IPS-11a (cell line): ENCODE measurements around the gene RUNX3.
"Not testable (repeated sequence)": the region's sequence is repeated elsewhere in the genome, so short reads cannot be mapped to it uniquely, and the experiment has no call there.

Experiments used
- H3K4me3 ChIP-seq: one replicate; pipeline ENCODE4 v1.5.1; 2013; ENCODE audit warnings: low read depth, low read length, control low read depth

RUNX3 gene

DNA sequence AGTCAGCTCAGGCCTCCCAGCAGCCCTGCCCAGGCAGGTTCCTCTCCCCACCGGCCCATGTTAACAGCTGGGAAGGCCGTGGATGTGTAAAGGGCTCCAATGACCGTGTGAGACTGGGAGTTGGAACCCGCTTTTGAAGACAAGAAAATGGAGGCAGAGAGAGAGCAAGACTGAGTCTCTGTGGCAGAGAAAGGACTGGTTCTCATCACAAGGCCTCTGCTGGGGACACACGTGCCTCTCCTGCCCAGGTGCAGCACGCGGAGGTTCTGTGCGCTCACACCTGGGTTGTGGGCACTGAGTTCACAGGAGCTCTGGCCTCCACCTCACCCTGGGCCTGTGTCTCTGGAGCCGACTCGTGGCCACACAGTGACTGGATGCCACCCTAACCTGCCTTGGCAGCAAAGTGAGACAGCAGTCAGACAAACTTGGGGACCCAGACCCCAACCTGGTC, 27.0 kb downstream of the RUNX3 start:
- no peak overlapping the region for H3K4me3 ChIP-seq

DNA sequence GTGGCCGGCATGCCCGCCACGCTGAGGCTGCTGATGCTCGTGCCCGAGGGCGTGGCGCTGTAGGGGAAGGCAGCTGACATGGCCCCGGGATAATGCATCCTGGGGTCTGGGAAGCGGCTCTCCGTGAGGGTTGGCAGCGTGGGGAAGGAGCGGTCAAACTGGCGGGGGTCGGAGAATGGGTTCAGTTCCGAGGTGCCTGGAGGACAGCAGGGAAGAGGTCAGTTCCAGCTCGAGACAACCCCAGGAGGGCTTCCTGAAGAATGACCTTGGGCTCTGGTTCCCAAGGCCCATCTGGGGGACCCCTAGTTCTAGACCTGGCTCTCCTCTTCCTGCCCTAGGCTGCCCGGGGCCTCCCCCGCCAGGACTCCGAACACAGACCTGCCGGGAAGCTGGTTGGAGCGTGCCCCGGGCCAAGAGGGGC, 27.6 kb downstream of the RUNX3 start:
- no peak overlapping the region for H3K4me3 ChIP-seq

DNA sequence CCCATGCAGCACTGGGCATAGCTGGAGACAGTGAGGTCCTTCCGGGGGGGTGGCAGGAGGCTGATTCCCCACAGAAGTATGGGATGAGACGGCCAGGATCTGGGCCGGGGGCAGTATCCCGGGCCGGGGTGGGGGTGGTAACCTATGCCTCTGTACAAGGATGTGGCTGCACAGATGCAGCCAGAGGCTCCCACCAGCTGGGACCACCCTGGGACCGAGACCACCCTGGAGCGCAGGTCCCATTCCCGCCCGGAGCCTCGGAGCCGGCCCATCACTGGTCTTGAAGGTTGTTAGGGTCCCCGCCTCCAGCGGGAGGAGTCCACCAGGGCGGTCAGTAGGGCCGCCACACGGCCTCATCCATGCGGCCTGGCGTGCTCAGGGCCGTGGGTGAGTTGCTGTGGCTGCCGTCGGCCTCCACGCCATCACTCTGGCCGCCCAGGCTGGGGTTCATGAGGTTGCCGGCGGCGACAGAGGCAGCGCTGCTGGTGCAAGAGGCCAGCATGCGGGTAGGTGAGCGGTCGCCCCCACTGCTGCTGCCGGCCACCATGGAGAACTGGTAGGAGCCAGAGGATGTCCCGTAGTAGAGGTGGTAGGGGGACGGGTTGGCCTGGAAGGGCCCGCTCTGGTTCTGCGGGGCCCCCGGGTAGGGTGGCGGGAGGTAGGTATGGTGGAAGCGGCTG, 28.1 kb downstream of the RUNX3 start:
- no peak overlapping the region for H3K4me3 ChIP-seq

DNA sequence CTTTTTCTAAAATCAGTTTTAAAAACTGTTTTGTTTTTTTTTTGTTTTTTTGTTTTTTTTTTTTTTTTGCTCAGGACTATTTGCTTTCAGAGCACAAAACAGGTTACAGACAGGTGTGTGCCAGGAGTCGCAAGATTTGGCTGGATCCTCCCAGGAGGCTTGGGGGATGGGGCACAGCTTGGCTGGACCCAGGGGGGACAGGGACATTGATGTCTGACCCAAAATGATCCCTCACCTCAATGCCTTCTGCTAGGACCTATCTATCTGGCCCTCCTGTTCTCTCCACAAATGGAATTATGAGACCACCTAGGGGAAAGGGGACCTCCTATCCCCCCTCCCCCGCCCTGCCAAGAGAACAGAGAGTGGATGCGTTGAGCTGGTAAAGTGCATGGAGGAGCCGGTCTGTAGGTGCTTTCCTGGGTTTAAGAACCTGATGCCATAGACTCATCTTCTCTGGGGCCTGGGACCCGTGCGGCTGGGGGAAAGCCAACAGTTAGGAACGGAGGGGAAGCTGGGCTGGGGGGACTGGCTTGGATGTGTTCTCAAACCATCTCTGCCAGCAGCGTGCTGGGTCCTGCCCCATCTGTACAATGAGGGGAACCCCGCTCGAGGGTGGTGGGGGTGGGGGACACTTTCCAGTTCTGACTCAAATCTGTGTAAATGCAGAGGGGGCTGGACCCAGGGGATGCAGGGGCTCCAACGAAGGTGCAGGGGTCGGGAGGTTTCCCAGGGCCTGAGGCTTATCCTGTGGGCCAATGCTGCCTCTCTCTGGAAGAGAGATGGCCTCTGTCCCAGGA, 28.9 kb downstream of the RUNX3 start:
- no peak overlapping the region for H3K4me3 ChIP-seq

DNA sequence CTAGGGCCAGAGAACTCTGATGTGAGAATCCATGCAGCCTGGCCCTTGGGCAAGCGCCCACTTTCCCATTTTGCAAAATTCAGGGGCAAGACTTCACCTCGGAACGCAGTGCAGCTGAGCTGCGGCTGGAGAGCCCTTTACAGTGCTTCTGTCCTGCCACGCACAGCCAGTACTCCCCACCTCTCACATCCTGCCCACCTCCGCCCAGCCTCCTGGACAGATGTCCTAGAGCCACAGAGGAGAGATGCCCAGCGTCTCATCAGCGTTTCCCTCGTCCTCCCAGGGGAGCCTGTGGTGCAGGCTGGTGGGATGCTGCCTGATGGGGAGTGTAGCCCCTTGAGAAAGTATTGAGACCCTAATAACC, 29.6 kb downstream of the RUNX3 start:
- no peak overlapping the region for H3K4me3 ChIP-seq

DNA sequence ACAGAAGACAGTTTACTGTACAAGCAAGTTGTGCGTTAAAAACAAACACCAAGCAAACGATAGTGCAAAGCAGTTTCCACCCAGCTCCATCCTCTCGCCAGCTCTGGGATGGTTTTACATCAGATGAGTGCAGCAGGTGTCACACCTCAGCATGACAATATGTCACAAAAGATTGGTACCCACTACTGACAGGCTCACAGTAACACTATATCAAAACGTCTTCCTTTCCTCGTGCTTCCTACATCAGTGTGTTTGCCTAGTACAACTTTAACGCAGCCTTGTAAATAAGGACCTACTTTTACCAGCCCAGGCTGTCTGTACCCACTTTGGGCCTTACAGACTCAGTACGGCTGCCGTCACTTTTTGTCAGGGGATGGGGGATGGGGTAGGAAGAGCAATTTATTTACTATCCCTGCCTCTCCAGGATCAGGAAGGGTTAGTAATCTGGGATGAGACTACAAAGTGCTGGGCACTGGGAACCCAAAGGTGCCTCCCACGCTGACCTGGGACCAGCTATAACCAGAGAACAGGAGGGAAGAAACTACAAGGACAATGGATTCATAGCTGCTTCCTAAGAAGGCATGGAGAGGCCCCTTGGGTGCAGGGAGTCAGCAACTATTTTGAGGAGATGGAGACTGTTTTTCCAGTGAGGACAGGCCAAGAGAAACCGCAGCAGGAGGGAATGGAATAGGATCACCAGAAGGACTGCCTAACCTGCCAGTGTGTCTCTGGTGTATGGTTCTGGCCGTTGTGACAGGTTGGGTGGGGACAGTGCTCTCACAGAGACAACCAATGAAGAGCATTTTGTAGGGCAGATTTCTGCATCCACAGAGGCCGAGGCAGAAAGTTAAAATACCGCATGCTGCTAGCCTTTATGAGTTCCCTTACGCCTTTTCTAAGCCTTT, 30.2 kb downstream of the RUNX3 start:
- H3K4me3 ChIP-seq: no peak overlapping the region

DNA sequence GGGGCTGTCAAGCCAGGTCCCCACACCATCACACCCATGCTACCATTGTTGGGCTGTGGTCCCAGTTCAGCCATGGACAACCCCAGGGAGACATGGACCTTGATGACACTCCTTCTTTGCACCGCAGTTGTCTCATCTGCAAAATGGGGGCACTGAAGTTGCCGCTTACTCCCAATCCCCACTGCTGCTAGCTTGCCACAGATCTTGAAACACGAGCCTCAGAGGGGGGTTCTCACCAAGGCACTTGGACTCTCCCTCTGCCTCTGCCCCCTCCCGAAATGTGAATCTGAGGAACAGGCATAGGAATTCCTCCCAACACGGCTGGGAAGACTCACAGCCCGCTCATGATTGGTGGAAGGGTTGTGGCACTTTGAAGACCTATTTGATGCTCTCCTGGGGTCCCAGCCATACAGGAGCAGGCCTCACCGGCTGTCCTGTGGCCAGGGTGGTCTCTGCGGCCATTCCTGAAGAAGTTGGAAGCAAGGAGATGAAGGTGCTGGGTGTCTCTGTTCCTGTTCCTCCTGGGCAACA, 31.1 kb downstream of the RUNX3 start:
- no peak overlapping the region for H3K4me3 ChIP-seq

DNA sequence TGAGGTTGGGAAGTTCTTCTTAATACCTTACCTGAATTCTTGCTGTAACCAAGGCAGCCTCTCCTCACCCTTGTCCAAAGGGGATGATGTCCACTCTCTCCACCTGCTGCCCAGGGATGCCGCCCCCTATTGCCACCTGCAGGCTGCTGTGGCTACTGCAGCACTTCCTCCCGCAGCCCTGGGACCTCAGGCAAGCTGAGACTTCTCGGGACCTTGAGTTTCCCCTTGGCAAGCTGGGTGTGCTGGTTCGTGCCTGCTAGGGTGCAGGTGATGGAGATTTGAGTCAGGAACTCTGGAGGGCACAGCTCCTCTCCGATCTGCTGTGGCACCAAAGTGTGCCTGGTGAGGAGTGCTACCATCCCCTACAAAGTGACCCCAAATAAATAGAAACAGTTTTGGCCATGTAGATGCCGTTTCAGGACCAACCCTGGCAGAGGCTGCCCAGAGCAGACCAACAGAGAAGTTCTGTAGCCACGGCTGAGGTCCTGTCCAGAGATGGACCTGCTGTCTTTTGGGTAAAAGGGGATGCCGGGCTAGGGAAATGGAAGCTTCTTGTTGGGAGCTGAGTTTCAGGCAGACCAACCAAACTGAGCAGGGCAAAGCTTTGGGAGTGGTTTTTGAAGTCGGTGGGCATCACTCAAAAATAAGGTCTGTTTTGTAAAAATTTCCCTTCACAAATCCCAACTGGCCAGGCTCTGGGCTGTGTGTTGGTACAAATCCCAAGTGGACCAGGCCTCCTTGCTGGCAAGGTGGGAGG, 31.7 kb downstream of the RUNX3 start:
- no peak overlapping the region for H3K4me3 ChIP-seq

DNA sequence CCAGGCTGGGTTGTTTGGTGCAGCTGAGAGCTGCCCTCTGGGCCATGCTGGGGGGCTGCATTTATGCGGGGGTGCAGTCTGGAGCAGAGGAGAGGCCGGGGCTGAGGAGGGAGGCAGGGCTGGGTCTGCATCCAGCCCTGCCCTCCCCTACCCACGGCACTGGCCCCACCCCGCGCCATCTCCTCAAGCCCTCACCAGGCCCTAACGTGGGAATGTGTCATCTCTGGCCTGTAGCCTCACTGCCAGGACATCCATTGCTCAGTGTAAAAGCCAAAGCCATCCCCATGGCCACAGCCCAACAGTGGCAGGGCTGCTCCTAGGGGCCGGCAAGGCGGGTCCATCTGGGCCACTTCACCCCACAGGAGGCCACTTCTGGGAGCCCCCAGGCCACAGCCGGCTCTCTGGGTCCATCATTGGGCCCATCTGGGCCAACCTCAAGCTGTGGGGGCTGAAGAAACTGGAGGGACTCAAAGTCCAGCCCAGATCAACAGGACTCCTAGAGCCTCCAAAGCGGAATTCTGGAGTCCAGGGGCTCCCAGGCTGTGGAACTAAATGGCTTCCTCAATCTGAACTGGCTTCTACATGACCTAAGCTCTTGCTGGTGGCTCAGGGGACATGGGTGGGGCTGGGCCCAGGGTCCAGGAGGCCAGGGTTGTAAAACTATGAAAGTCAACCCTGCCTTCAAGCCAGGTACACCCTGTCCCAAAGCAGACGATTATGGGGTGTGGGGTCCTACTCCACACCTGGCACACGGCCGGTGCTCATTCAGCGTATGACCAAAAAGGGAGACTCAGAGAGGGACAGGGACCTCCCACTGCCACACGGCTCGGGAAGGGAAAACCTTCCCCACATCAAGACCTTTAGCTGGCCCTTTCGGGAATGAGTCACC, 32.6 kb downstream of the RUNX3 start:
- H3K4me3 ChIP-seq: no peak overlapping the region

DNA sequence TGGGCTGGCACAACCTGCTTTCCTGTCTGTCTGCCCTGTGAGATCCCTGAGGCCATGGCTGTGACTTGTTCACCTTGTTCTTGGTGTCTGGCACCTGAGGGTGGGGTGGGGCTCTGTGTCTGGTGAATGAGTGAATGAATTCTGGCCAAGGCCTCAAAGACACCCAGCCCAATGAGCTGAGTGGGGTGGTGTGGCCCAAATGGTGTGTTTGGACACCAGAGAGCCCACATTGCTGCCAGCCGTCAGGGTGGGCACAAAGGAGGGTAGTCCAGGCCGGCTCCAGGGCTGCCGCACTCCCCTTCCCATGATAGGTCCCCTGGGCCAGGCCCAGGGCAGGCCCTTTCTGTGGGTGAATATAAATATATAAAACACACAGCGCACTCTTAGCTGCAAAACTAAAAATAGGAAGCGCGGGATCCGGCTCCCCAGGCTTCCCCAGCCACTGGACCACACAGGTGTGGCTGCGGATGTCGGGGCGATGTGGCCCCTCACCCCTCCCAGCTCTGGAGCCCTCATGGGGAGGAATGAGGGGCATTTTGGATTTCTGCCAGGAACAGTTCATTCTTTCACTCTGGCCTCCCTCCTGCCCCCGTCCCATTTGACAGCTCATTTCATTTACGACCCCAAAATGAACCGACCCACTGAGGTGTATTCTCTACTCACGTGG, 33.3 kb downstream of the RUNX3 start:
- no peak overlapping the region for H3K4me3 ChIP-seq

DNA sequence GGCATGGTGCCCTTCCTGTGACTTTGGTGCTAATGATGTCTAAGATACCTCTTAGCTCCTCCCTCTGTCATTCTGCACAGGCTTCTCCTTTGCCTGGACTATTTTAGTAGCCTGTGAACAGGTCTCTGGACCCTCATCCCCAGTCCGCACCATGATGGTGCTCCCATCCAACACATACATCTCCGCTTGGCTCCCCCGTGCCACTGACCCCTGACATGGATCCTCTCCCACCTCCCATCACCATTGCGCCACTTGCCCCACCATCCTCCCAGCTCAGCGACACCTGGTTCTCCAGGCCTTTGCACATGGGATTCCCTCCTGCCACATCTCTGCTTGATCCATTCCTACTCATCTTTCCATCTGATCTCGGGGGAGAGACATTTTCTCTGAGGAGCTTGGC, 33.9 kb downstream of the RUNX3 start:
- H3K4me3 ChIP-seq: no peak overlapping the region

DNA sequence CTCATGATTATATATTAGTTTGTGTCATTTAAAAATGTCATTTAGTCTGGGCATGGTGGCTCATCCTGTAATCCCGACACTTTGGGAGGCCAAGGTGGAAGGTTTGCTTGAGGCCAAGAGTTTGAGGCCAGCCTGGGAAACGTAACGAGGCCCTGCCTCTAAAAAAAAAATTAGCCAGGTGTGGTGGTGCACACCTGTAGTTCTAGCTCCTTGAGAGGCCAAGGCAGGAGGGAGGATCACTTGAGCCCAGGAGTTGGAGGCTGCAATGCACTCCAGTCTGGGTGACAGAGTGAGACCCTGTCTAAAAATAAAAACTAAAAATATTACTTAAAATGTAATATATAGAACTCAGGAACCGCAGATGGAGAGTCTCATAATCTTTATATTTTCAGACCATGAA, 34.6 kb downstream of the RUNX3 start:
- no peak overlapping the region for H3K4me3 ChIP-seq

DNA sequence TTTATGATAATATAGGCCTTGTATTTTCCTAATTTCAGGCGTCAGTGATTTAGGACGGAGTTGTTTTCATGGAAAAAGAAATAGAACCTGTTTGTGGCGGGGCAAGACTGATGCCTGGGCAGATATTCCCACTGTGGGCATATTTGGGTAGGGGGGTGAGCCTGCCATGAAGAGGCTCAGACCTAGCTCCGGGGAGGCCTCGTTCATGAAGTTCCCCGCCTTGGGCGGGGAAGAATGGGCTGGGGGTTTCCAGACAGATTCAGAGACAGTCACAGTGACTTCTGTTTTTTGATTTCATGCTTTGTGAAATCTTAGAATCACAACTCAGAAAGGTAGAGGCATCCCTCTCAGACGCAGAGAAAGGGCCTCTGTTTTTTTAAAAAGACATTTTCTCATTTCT, 36.1 kb downstream of the RUNX3 start:
- no peak overlapping the region for H3K4me3 ChIP-seq

DNA sequence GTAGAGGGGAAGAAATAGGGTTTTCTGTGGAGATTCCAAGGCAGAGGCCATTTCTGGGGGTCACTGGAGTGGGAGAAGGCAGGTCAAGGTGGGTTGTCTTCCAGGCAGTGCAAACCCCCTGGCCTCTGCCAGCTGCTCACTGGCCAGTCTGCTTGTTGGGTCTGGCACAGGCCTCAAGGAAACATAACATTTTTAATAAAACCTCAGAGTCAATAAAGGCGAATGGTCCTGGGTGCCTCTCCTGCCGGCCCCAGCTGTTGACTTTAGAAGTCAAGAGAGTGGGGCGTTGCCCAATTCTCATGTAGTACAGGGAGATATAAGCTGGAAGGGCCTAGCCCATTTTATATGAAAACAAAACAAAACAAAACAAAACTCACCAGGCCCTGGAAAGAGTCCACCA, 36.6 kb downstream of the RUNX3 start:
- H3K4me3 ChIP-seq: no peak overlapping the region

DNA sequence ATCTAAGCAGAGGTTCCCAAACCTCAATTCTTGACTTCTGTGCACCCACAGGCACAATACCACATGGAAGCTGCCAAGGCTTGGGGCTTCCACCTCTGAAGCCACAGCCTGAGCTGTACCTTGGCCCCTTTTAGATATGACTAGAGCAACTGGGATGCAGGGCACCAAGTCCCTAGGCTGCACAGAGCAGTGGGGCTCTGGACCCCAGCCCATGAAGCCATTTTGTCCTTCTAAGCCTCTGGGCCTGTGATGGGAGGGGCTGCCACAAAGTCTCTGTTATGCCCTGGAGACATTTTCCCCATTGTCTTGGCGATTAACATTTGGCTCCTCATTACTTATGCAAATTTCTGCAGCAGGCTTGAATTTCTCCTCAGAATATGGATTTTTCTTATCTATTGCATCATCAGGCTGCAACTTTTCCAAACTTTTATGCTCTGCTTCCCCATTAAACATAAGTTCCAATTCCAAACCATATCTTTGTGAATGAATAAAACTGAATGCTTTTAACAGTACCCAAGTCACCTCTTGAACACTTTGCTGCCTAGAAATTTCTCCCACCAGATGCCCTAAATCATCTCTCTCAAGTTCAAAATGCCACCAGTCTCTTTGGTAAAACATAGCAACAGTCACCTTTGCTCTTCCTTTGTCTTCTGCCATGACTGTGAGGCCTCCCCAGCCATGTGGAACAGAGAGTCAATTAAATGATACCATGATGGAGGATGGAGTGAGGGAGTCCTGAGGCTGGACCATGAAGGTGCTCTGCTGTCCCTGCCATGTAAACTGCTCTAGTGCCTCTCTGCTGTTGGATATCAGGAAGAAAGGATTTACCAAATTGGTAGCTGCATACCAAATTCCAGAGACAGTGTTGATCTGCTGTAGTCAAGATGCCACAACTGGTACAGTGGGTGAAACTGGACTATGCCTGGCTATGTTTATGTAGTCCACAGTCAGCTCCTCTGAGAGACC, 37.6 kb downstream of the RUNX3 start:
- no peak overlapping the region for H3K4me3 ChIP-seq

DNA sequence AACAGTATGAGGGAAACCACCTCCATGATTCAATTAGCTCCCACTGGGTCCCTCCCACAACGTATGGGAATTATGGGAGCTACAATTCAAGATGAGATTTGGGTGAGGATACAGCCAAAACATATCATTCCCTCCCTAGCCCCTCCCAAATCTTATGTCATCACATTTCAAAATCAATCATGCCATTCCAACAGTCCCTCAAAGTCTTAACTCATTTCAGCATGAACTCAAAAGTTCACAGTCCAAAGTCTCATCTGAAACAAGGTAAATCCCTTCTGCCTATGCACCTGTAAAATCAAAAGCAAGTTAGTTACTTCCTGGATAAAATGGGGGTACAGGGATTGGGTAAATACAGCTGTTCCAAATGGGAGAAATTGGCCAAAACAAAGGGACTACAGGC, 38.7 kb downstream of the RUNX3 start:
- H3K4me3 ChIP-seq: not testable (repeated sequence)

DNA sequence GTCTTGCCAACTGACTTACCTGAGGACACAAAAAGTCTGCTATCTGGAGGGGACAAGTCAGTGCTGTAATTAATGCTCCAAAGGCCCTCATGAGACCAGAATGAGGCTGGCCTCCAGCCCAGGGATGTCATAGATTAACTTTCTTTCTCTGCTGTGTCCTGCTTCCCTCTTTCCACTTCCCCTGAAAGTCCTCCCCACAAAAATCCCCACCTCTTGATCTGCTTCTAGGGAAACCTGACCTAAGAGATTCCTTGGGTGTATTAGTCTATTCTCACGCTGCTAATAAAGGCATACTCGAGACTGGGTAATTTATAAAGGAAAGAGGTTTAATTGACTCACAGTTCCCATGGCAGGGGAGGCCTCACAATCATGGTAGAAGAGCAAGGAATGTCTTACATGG, 39.2 kb downstream of the RUNX3 start:
- H3K4me3 ChIP-seq: no peak overlapping the region
